GM10248 (cell line): Measurements from ENCODE around the gene FAM222B.
"Not testable (repeated sequence)": the region's sequence is repeated elsewhere in the genome, so short reads cannot be mapped to it uniquely, and the experiment has no call there.

Experiments
- CTCF ChIA-PET: fragments of 300-600 bp; sonication (Branson Sonifier 250); formaldehyde crosslinking; extraction: SDS; loops from one replicate; lab custom pipeline; 2021; ENCODE audit warnings: antibody characterized with exemption; lab: Yijun Ruan, JAX
- POLR2A ChIA-PET: fragments of 350-650 bp; sonication (Branson Sonifier 250); formaldehyde crosslinking; extraction: SDS; loops from one replicate; lab custom pipeline; 2020; ENCODE audit warnings: antibody characterized with exemption; lab: Yijun Ruan, JAX
- DNase-seq: peaks from one replicate; pipeline ENCODE4 v3.0.0; 2012; ENCODE audit errors: extremely low spot score
- TF ChIP-seq, protein P1 (sequence below): IDR thresholded peaks from 2 replicates; pipeline ENCODE4 v1.5.1; 2012; ENCODE audit warnings: mild to moderate bottlenecking, low read depth; ENCODE audit errors: extremely low read depth, missing control alignments, control extremely low read depth

FAM222B gene

DNA sequence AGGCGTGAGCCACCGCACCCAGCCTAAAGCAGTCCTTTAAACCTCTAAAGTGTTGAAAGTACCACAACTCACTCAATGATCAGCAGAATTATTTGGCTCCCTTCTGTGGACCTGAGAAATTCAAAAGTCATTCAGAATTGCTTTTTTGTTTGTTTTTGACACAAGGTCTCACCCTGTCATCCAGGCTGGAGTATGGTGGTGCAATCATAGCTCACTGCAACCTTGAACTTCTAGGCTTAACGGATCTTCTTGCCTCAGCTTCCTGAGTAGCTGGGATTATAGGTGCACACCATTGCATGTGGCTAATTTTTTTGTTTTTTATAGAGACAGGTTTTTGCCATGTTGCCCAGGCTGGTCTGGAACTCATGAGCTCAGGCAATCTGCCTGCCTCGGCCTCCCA, 54.5 kb downstream of the FAM222B start:
- DNase-seq = no peak
- ChIA-PET POLR2A (interaction anchor here (1.0 kb wide), 1 partner anchor 16 kb away, joined by 3 read pairs; no protein-coding TSS in a partner anchor), CTCF (interaction anchor here (0.9 to 2.5 kb wide), 6 partner anchors 12 to 61 kb away, joined by 3 to 12 read pairs (median 4); partner anchors contain the start of gene TLCD1)
- TF ChIP-seq, protein P1, sequence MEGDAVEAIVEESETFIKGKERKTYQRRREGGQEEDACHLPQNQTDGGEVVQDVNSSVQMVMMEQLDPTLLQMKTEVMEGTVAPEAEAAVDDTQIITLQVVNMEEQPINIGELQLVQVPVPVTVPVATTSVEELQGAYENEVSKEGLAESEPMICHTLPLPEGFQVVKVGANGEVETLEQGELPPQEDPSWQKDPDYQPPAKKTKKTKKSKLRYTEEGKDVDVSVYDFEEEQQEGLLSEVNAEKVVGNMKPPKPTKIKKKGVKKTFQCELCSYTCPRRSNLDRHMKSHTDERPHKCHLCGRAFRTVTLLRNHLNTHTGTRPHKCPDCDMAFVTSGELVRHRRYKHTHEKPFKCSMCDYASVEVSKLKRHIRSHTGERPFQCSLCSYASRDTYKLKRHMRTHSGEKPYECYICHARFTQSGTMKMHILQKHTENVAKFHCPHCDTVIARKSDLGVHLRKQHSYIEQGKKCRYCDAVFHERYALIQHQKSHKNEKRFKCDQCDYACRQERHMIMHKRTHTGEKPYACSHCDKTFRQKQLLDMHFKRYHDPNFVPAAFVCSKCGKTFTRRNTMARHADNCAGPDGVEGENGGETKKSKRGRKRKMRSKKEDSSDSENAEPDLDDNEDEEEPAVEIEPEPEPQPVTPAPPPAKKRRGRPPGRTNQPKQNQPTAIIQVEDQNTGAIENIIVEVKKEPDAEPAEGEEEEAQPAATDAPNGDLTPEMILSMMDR = no peak

GRCh38 chr17:28783161-28783560, 59.4 kb downstream of the FAM222B start:
- no peak for DNase-seq
- ChIA-PET CTCF (interaction anchor here (0.8 to 2.2 kb wide), 4 partner anchors 9 to 20 kb away, joined by 3 to 6 read pairs (median 4); no protein-coding TSS in a partner anchor), POLR2A (no interaction called here)
- TF ChIP-seq, protein P1 = no peak

- CTCF ChIA-PET = interaction anchor here (1.1 to 3.5 kb wide), 2 partner anchors 15 to 186 kb away, joined by 3 to 22 read pairs; no protein-coding TSS in a partner anchor
- DNase-seq, POLR2A ChIA-PET: not testable (repeated sequence)
Measured at GRCh38 chr17:28779601-28780000, 63.0 kb downstream of the FAM222B start.

DNA sequence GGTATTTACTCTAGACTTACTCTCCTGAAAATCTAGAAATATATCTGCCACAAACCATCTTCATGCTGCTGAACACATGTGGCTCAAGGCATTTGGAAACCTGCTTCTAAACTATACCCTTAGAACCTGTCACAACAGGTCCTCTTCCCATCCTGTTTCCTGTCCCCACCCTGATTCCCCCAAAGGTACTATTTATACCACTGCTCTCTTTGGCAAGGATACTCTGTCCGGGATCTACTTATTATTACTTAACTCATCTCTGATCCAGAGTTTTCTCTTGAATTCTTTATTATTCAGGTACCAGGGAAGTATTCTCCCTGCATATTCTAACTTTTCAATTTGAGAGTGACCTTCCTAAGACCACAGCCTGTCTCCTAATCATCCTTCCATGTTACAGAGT, 65.4 kb downstream of the FAM222B start:
- TF ChIP-seq, protein P1 = no peak
- no peak for DNase-seq
- POLR2A ChIA-PET = no interaction called here
- CTCF ChIA-PET = interaction anchor here (1.6 to 6.8 kb wide), 3 partner anchors 14 to 117 kb away, joined by 3 to 94 read pairs (median 12); partner anchors contain the start of gene TLCD1

GRCh38 chr17:28774206-28774605, 68.4 kb downstream of the FAM222B start:
- ChIA-PET CTCF (interaction anchor here (1.3 to 6.8 kb wide), 4 partner anchors 10 to 74 kb away, joined by 5 to 94 read pairs (median 9); partner anchors contain the start of gene TLCD1), POLR2A (no interaction called here)
- DNase-seq = no peak
- TF ChIP-seq, protein P1 = no peak

DNA sequence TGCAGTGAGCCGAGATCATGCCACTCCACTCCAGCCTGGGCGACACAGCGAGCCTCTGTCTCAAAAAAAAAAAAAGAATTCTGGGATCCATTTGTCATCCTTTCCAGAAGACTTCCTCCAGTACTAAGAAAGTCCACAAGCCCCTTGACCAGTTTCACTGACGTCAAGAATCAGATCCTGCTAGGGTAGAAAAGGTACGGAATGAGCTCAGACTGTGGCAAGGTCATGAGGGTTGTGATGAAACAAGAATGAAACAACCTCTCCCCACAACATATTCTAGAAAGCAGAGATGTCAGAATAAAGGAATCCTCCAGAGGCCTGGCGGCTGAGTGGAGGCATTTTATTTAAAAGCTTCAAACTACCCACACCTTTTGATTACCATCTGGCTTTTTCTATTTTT, 68.9 kb downstream of the FAM222B start:
- CTCF ChIA-PET = interaction anchor here (1.3 to 6.8 kb wide), 4 partner anchors 10 to 75 kb away, joined by 5 to 94 read pairs (median 9); partner anchors contain the start of gene TLCD1
- DNase-seq = no peak
- TF ChIP-seq, protein P1 = no peak
- POLR2A ChIA-PET = no interaction called here

DNA sequence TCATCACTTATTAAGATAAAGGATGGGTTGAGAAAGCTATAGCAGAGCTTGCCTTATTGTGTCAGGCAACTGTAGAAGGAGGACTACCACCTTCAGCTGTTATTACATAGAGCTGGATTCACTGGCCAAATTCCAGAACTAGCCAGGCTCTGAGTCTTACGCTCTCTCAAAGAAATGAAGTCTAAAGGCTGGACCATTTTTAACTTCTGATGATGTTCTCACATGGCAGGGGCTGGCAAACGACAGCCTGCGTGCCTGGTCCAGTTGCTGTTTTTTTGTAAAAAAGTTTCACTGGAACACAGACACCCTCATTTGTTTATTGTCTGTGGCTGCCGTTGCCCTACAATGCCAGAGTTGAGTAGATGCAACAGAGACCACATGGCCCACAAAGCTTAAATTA, 77.6 kb downstream of the FAM222B start:
- no peak for DNase-seq
- TF ChIP-seq, protein P1 = no peak
- ChIA-PET CTCF (interaction anchor here (1.1 to 7.2 kb wide), 25 partner anchors 9 to 200 kb away, joined by 3 to 210 read pairs (median 13); partner anchors contain the start of genes DHRS13, FAM222B, FLOT2 and NEK8), POLR2A (no interaction called here)
